Ishikawa (cell line): ENCODE data around the gene DDX31.
A peak's percentile ranks its signal among the peaks of the same experiment; 100 is the strongest.

Experiments
- CEBPB ChIP-seq: IDR thresholded peaks from 2 replicates; pipeline ENCODE4 v1.6.1; 2012
- CREB1 ChIP-seq: IDR thresholded peaks from 2 replicates; pipeline ENCODE4 v1.6.1; 2012; ENCODE audit warnings: low read depth
- EGR1 ChIP-seq: IDR thresholded peaks from 2 replicates; pipeline ENCODE4 v1.6.1; 2012
- EP300 ChIP-seq: IDR thresholded peaks from 2 replicates; pipeline ENCODE4 v1.6.1; 2012; ENCODE audit warnings: borderline replicate concordance
- FOXM1 ChIP-seq: IDR thresholded peaks from 2 replicates; pipeline ENCODE4 v1.6.1; 2012; ENCODE audit warnings: low read depth, borderline replicate concordance
- MAX ChIP-seq: IDR thresholded peaks from 2 replicates; pipeline ENCODE4 v1.6.1; 2012
- NFIC ChIP-seq: IDR thresholded peaks from 2 replicates; pipeline ENCODE4 v1.6.1; 2012
- RAD21 ChIP-seq: IDR thresholded peaks from 2 replicates; pipeline ENCODE4 v1.6.1; 2012; ENCODE audit warnings: low read depth
- REST ChIP-seq: IDR thresholded peaks from 2 replicates; pipeline ENCODE4 v1.6.1; 2012; ENCODE audit warnings: low read depth, mild to moderate bottlenecking
- TAF1 ChIP-seq: IDR thresholded peaks from 2 replicates; pipeline ENCODE4 v1.6.1; 2012; ENCODE audit warnings: low read depth, mild to moderate bottlenecking
- TCF12 ChIP-seq: IDR thresholded peaks from 2 replicates; pipeline ENCODE4 v1.6.1; 2012; ENCODE audit warnings: low read depth
- TEAD4 ChIP-seq: IDR thresholded peaks from 2 replicates; pipeline ENCODE4 v1.6.1; 2012
- USF1 ChIP-seq: IDR thresholded peaks from 2 replicates; pipeline ENCODE4 v1.6.1; 2012
- YY1 ChIP-seq: IDR thresholded peaks from 2 replicates; pipeline ENCODE4 v1.6.1; 2012; ENCODE audit warnings: low read depth
- ZBTB7A ChIP-seq: IDR thresholded peaks from 2 replicates; pipeline ENCODE4 v1.6.1; 2012; ENCODE audit warnings: low read depth

Gene DDX31

GRCh38 chr9:132552041-132552440 is 117.7 kb downstream of the DDX31 start:
- TF ChIP-seq FOXM1 (no peak), NFIC (no peak), CREB1 (no peak), EGR1 (no peak), TAF1 (no peak), ZBTB7A (no peak), TCF12 (no peak), USF1 (no peak), CEBPB (no peak), RAD21 (no peak), MAX (no peak), EP300 (no peak), YY1 (no peak), TEAD4 (no peak), REST (no peak)

- TF ChIP-seq ZBTB7A (no peak), MAX (no peak), TCF12 (no peak), USF1 (peak; percentile 42; the same call in 1 of the 2 replicates)
These were observed 118.2 kb downstream of the DDX31 start for GRCh38 chr9:132551556-132551955.

- TF ChIP-seq EGR1 (no peak), CREB1 (no peak)
These were observed 120.8 kb downstream of the DDX31 start for GRCh38 chr9:132548751-132549640.

GRCh38 chr9:132547976-132548730 is 121.6 kb downstream of the DDX31 start:
- TF ChIP-seq TAF1 (no peak), ZBTB7A (no peak), CEBPB (no peak), MAX (no peak), NFIC (no peak), TEAD4 (no peak), EP300 (no peak), RAD21 (no peak), TCF12 (no peak), REST (no peak), YY1 (no peak)

GRCh38 chr9:132547436-132547835 is 122.3 kb downstream of the DDX31 start:
- TF ChIP-seq NFIC (no peak), EP300 (no peak), TAF1 (no peak), MAX (no peak), TCF12 (no peak), USF1 (no peak)
